ENCODE data around the gene CDCA7L. TPM values are rescaled to one million over a fixed set of nuclear protein-coding genes. Genes with fewer than 3 reads are reported as not detected.

CDCA7L gene
- total RNA-seq (31.1 and 61.1 TPM in 2 replicates), polyA plus RNA-seq (26.8 and 52.3 TPM in 2 replicates)

GRCh38 chr7:21945454-21946221 lies at the start of gene CDCA7L:
Gene CDCA7L (minus strand): TSS chr7:21945899. CDS start chr7:21945804, 95 bp downstream.
- Histone ChIP-seq H3K9me3 (ENCODE audit: low read depth) (no peaks in the 10 kb centered on the region), H3K4me3 (peak within 1 kb of the TSS; percentile 63), H3K36me3 (no peaks in the 10 kb centered on the region), H3K27ac (peak within 1 kb of the TSS; percentile 87), H3K4me1 (ENCODE audit: low read depth) (peaks cover 48% of the 10 kb centered on the region), H3K27me3 (no peaks in the 10 kb centered on the region)
- peak; percentile 82 to 88 for DNase-seq (ENCODE audit: low read depth in 1 of 2, low spot score in 1 of 2)
- no peak for TF ChIP-seq CTCF (IDR thresholded peaks at IDR 0.05; ENCODE audit: low read depth, low read length)

- no peak for DNase-seq (ENCODE audit: low read depth in 1 of 2, low spot score in 1 of 2)
- Histone ChIP-seq H3K27me3 (no peaks in the 10 kb centered on the region), H3K4me1 (ENCODE audit: low read depth) (peaks cover 2% of the 10 kb centered on the region), H3K4me3 (no peak overlapping the region), H3K27ac (no peak overlapping the region), H3K9me3 (ENCODE audit: low read depth) (no peaks in the 10 kb centered on the region), H3K36me3 (no peaks in the 10 kb centered on the region)
- no peak for TF ChIP-seq CTCF (IDR thresholded peaks at IDR 0.05; ENCODE audit: low read depth, low read length)
Measured at GRCh38 chr7:21986096-21986495, 40.4 kb upstream of the CDCA7L start.

- Histone ChIP-seq H3K4me3 (no peak overlapping the region), H3K9me3 (ENCODE audit: low read depth) (no peaks in the 10 kb centered on the region), H3K27ac (no peak overlapping the region), H3K36me3 (no peaks in the 10 kb centered on the region), H3K27me3 (no peaks in the 10 kb centered on the region), H3K4me1 (ENCODE audit: low read depth) (peaks cover 8% of the 10 kb centered on the region)
- DNase-seq (ENCODE audit: low read depth in 1 of 2, low spot score in 1 of 2): no peak
- no peak for TF ChIP-seq CTCF (IDR thresholded peaks at IDR 0.05; ENCODE audit: low read depth, low read length)
Measured at GRCh38 chr7:21984042-21984441, 38.3 kb upstream of the CDCA7L start.

GRCh38 chr7:21983056-21983455 lies 37.4 kb upstream of the CDCA7L start:
- TF ChIP-seq CTCF (IDR thresholded peaks at IDR 0.05; ENCODE audit: low read depth, low read length): no peak
- DNase-seq (ENCODE audit: low read depth in 1 of 2, low spot score in 1 of 2): no peak
- H3K36me3 ChIP-seq: no peaks in the 10 kb centered on the region
- no peaks in the 10 kb centered on the region for H3K9me3 ChIP-seq (ENCODE audit: low read depth)
- H3K27ac ChIP-seq: no peak overlapping the region
- H3K4me3 ChIP-seq: no peak overlapping the region
- no peaks in the 10 kb centered on the region for H3K27me3 ChIP-seq
- peaks cover 8% of the 10 kb centered on the region for H3K4me1 ChIP-seq (ENCODE audit: low read depth)

- Histone ChIP-seq H3K4me3 (no peak overlapping the region), H3K36me3 (no peaks in the 10 kb centered on the region), H3K27ac (no peak overlapping the region), H3K4me1 (ENCODE audit: low read depth) (peaks cover 8% of the 10 kb centered on the region), H3K27me3 (no peaks in the 10 kb centered on the region), H3K9me3 (ENCODE audit: low read depth) (no peaks in the 10 kb centered on the region)
- TF ChIP-seq CTCF (IDR thresholded peaks at IDR 0.05; ENCODE audit: low read depth, low read length): no peak
- DNase-seq (ENCODE audit: low read depth in 1 of 2, low spot score in 1 of 2): no peak
Measured at GRCh38 chr7:21981524-21981923, 35.8 kb upstream of the CDCA7L start.

All from cardiac muscle cell (in vitro differentiated cells and primary cell).